D721Med (cell line): Measurements from ENCODE around the gene SMTNL1.
A peak's percentile ranks its signal among the peaks of the same experiment; 100 is the strongest.
"Not testable (repeated sequence)": the region's sequence is repeated elsewhere in the genome, so short reads cannot be mapped to it uniquely, and the experiment has no call there.

ENCODE experiments used
- DNase-seq: peaks from one replicate; pipeline ENCODE4 v3.0.0; 2011; ENCODE audit warnings: low spot score; ENCODE audit not compliant: insufficient read length
- FAIRE-seq: peaks from 2 replicates; lab custom pipeline; 2011; peaks lifted over from hg19 to GRCh38; lab: Jason Lieb, UNC
- CTCF ChIP-seq: IDR thresholded peaks from 2 replicates; pipeline ENCODE4 v1.5.1; 2012; ENCODE audit warnings: mild to moderate bottlenecking, control low read depth; ENCODE audit not compliant: insufficient read depth; ENCODE audit errors: missing control alignments

SMTNL1 gene

DNA sequence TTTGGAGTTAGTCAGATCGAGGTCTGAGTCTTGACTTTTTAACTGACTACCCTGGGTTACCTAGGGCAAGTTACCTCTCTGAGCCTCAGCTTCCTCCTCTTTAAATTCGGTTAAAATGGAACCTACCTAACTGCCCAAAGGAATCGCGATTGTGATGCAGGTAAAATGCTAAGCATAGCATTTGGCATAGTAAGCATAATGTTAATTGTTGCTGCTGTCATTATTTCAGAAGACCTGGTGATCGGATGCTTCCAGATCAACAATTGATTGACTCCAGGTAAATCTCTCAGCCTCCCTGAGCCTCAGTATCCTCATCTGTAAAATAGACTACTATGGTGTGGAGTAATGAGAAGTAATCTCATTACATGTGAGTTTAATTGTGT lies 21.3 kb upstream of the SMTNL1 start:
- no peak for TF ChIP-seq CTCF
- DNase-seq (no peak), FAIRE-seq (no peak)

- FAIRE-seq, result no peak
- TF ChIP-seq CTCF, result no peak
- no peak for DNase-seq
Observed at GRCh38 chr11:57521116-57521515, 16.3 kb upstream of the SMTNL1 start.

DNA sequence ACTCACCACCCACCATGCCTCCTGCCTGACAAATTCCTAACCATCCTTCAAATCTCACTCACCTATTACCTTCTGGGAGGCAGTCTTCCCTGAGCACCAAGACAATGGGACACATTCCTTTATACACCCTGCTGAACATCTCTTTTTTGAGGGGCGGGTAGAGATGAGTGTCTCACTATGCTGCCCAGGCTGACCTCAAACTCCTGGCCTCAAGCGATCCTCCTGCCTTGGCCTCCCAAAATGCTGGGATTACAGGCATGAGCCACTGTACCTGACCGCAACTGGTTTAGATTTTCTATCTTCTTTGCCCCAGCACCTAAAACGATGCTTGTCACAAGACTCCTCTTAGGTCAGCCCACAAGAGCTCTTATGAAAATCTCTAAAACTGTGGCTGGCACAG lies 14.0 kb upstream of the SMTNL1 start:
- FAIRE-seq, result no peak
- TF ChIP-seq CTCF, result no peak
- DNase-seq, result no peak

DNA sequence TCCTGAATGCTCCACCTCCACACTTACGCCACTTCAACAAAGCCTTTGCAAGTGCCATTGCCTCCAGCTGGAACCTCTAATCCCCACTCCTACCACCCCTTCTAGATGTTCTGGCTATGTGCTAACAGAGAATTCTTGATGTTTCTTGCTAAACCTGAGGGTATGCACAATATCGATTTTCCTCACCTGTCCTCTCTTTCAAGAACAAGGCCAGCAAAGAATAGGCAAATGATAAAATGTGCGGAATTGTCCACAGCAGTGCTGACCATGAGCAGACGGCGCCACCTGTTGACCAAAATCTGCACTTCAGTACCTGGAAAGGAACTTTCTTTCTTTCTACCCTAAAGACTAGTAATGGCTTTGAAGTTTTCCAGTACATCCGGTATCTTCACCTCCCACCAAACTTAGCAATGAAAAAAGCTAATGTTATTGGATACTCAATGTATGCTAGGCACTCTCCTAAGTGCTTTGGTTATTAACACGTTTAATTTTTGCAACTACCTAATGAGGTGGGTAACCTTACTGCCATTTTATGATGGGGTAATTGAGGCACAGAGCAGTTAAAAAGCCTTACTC lies 10.3 kb upstream of the SMTNL1 start:
- DNase-seq (no peak), FAIRE-seq (no peak)
- TF ChIP-seq CTCF, result peak; percentile 95

GRCh38 chr11:57529012-57529411 lies 8.4 kb upstream of the SMTNL1 start:
- DNase-seq (no peak), FAIRE-seq (no peak)
- no peak for TF ChIP-seq CTCF

DNA sequence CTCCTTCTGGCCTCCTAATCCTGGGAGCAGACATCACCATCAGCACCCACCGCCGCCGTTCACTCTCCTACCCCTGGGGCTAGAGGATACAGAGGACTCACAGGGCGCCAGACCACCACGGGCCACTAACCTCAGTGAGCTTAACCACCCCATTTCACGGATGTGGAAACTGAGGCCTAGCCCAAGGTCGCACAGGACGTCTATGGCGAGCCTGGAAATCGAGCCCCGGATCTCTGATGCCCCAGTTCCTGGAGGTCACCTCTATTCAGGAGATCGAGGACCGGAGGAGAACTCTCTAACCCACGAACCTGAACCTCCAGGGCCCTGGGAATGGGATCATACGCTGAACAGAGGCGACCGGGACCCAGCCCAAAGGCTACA lies 7.2 kb upstream of the SMTNL1 start:
- DNase-seq (no peak), FAIRE-seq (no peak)
- TF ChIP-seq CTCF, result no peak

DNA sequence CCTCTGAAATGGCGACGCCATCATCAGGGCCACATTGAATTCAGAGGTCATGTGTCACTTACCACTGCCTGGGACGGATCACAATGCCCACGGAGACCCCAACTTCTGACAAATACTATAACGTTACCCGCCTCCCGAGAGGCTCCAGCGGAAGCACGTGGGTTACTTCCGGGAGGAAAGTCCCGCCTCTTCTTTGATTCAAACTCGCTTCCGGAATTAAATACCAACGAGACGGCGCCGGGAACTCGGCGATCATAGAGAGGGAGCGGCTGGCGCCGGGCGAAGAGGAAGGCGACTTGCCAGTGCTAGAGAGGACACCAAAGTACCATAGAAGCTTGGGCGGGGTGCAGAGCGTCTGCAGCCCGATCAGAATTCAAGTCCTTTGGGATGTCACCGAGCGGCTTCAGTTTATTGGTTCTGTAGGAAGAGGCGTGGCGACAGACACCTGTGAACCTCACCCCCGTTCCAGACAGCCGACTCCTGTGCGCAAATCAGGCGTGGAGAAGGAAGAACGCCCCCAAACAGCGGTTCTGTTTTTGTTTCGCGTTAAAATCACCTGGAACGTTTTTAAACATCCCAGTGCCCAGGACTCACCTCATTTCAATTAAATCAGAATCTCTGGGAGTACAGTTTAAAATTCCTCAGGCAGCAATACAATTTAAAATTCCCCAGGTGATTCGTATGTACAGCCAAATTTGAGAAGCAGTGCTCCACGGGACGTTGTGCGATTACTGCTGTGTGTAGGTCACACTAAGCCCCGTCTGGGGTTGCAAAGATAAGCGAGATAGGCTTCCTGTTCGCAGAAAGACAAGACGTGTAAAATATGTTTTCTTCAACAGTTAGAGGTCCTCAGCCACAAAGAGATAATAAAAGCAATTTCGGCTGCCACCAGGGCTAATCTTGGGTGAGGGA lies 6.5 kb upstream of the SMTNL1 start, which contains the start of gene TIMM10:
Gene TIMM10 (minus strand): TSS at position 159 of the 912 bp plus-strand sequence. CDS start 565 bp downstream, outside the sequence.
- no peak for TF ChIP-seq CTCF
- peak; percentile 79 for DNase-seq
- no peak for FAIRE-seq

- not testable (repeated sequence) for DNase-seq, FAIRE-seq
Observed at GRCh38 chr11:57534449-57534848, 2.9 kb upstream of the SMTNL1 start.
